H9 (cell line): Measurements from ENCODE around the gene RMI2. TPM values are rescaled to one million over a fixed set of nuclear protein-coding genes. Genes with fewer than 3 reads are reported as not detected.

Source experiments
- DNase-seq: peaks from one replicate; pipeline ENCODE4 v3.0.0-alpha.2; 2017
- H2AFZ ChIP-seq: one replicate; pipeline ENCODE4 v1.6.1; 2013; ENCODE audit warnings: mild to moderate bottlenecking, low read length, control low read depth, moderate library complexity
- H2AK5ac ChIP-seq: 2 replicates; pipeline ENCODE4 v1.6.1; 2013; ENCODE audit warnings: low read length, control low read depth, mixed read lengths; ENCODE audit not compliant: insufficient read length
- H2BK120ac ChIP-seq: one replicate; pipeline ENCODE4 v1.6.1; 2013; ENCODE audit warnings: low read depth, mild to moderate bottlenecking, low read length, control low read depth, inconsistent platforms; ENCODE audit not compliant: poor library complexity, severe bottlenecking
- H2BK12ac ChIP-seq: 2 replicates; pipeline ENCODE4 v1.6.1; 2013; ENCODE audit warnings: low read length, control low read depth, mixed read lengths, low read depth; ENCODE audit not compliant: insufficient read length
- H2BK15ac ChIP-seq: 2 replicates; pipeline ENCODE4 v1.6.1; 2013; ENCODE audit warnings: low read depth, low read length, control low read depth
- H2BK20ac ChIP-seq: one replicate; pipeline ENCODE4 v1.6.1; 2013; ENCODE audit warnings: low read depth, mild to moderate bottlenecking, low read length, control low read depth, inconsistent platforms; ENCODE audit not compliant: poor library complexity, severe bottlenecking
- H2BK5ac ChIP-seq: 2 replicates; pipeline ENCODE4 v1.6.1; 2013; ENCODE audit warnings: low read length, control low read depth, mixed read lengths; ENCODE audit not compliant: insufficient read length
- H3K14ac ChIP-seq: 2 replicates; pipeline ENCODE4 v1.6.1; 2013; ENCODE audit warnings: low read length, control low read depth; ENCODE audit not compliant: insufficient read depth
- H3K18ac ChIP-seq: 2 replicates; pipeline ENCODE4 v1.6.1; 2013; ENCODE audit warnings: low read depth, mild to moderate bottlenecking, mixed read lengths, low read length, control low read depth; ENCODE audit not compliant: insufficient read length
- H3K23ac ChIP-seq: 2 replicates; pipeline ENCODE4 v1.6.1; 2013; ENCODE audit warnings: low read length, control low read depth, mixed read lengths, low read depth; ENCODE audit not compliant: insufficient read length
- H3K23me2 ChIP-seq: 2 replicates; pipeline ENCODE4 v1.6.1; 2013; ENCODE audit warnings: low read depth, mild to moderate bottlenecking, mixed read lengths, low read length, control low read depth; ENCODE audit not compliant: insufficient read length, poor library complexity, severe bottlenecking
- H3K27ac ChIP-seq: 2 replicates; pipeline ENCODE4 v1.5.1; 2013; ENCODE audit warnings: low read length, control low read depth, mixed read lengths, low read depth; ENCODE audit not compliant: insufficient read length
- H3K27me3 ChIP-seq: 2 replicates; pipeline ENCODE4 v1.6.1; 2013; ENCODE audit warnings: low read length, control low read depth, inconsistent platforms; ENCODE audit not compliant: insufficient read depth
- H3K4ac ChIP-seq: 2 replicates; pipeline ENCODE4 v1.6.1; 2013; ENCODE audit warnings: low read depth, mild to moderate bottlenecking, control low read depth, inconsistent platforms, low read length, moderate library complexity
- H3K4me1 ChIP-seq: 2 replicates; pipeline ENCODE4 v1.6.1; 2013; ENCODE audit warnings: low read length, control low read depth, inconsistent platforms; ENCODE audit not compliant: insufficient read depth
- H3K4me2 ChIP-seq: 2 replicates; pipeline ENCODE4 v1.6.1; 2013; ENCODE audit warnings: low read length, control low read depth, mixed read lengths; ENCODE audit not compliant: insufficient read length, insufficient read depth
- H3K56ac ChIP-seq: 2 replicates; pipeline ENCODE4 v1.6.1; 2013; ENCODE audit warnings: low read depth, mild to moderate bottlenecking, mixed read lengths, low read length, control low read depth; ENCODE audit not compliant: insufficient read length
- H3K79me1 ChIP-seq: 2 replicates; pipeline ENCODE4 v1.6.1; 2013; ENCODE audit warnings: low read depth, mild to moderate bottlenecking, moderate library complexity, low read length, control low read depth, inconsistent platforms; ENCODE audit not compliant: insufficient read depth, poor library complexity, severe bottlenecking
- H3K79me2 ChIP-seq: 2 replicates; pipeline ENCODE4 v1.6.1; 2013; ENCODE audit warnings: low read length, control low read depth, inconsistent platforms; ENCODE audit not compliant: insufficient read depth
- H3K9ac ChIP-seq: 2 replicates; pipeline ENCODE4 v1.6.1; 2013; ENCODE audit warnings: low read length, control low read depth, mixed read lengths; ENCODE audit not compliant: insufficient read length; ENCODE audit errors: extremely low read depth
- H3K9me3 ChIP-seq: one replicate; pipeline ENCODE4 v1.6.1; 2013; ENCODE audit warnings: low read depth, low read length, inconsistent platforms; ENCODE audit not compliant: control insufficient read depth
- H3T11ph ChIP-seq: one replicate; pipeline ENCODE4 v1.6.1; 2013; ENCODE audit warnings: mild to moderate bottlenecking, low read length, control low read depth, inconsistent platforms
- H4K20me1 ChIP-seq: one replicate; pipeline ENCODE4 v1.6.1; 2013; ENCODE audit not compliant: control insufficient read depth, insufficient read length, insufficient read depth
- H4K5ac ChIP-seq: 2 replicates; pipeline ENCODE4 v1.6.1; 2013; ENCODE audit warnings: low read depth, mild to moderate bottlenecking, mixed read lengths, low read length, control low read depth; ENCODE audit not compliant: insufficient read length
- H4K8ac ChIP-seq: replicated peaks from 2 replicates; pipeline ENCODE4 v1.6.1; 2013; ENCODE audit warnings: low read length, control low read depth, mixed read lengths, low read depth; ENCODE audit not compliant: insufficient read length
- H4K91ac ChIP-seq: 2 replicates; pipeline ENCODE4 v1.6.1; 2013; ENCODE audit warnings: low read depth, mild to moderate bottlenecking, moderate library complexity, mixed read lengths, low read length, control low read depth; ENCODE audit not compliant: insufficient read length
- H3K27ac Mint-ChIP-seq, 3 experiments: 2 replicates in 2 of 3; 3 replicates in 1 of 3; pipeline ENCODE4 v1.8.0; 2020 to 2021; ENCODE audit warnings: mixed read lengths in 3 of 3, mild to moderate bottlenecking in 1 of 3, moderate library complexity in 1 of 3
- H3K27me3 Mint-ChIP-seq: 2 replicates; pipeline ENCODE4 v1.8.0; 2021; ENCODE audit warnings: low read depth, mild to moderate bottlenecking, moderate library complexity, mixed read lengths
- H3K36me3 Mint-ChIP-seq, 3 experiments: 2 replicates in 2 of 3; 3 replicates in 1 of 3; pipeline ENCODE4 v1.8.0; 2020 to 2021; ENCODE audit warnings: low read depth in 3 of 3, mixed read lengths in 3 of 3; ENCODE audit not compliant: insufficient read depth in 1 of 3
- H3K4me1 Mint-ChIP-seq, 2 experiments: 2 replicates each; pipeline ENCODE4 v1.8.0; 2020; ENCODE audit warnings: mixed read lengths in 2 of 2
- H3K4me3 Mint-ChIP-seq, 2 experiments: 2 replicates in 1 of 2; 3 replicates in 1 of 2; pipeline ENCODE4 v1.8.0; 2020 to 2021; ENCODE audit warnings: mild to moderate bottlenecking in 2 of 2, mixed read lengths in 2 of 2, moderate library complexity in 1 of 2
- H3K9me3 Mint-ChIP-seq, 2 experiments: 2 replicates in 1 of 2; 3 replicates in 1 of 2; pipeline ENCODE4 v1.8.0; 2020; ENCODE audit warnings: mild to moderate bottlenecking in 2 of 2, mixed read lengths in 2 of 2, moderate library complexity in 1 of 2
- CTCF ChIP-seq: fragments of 200-600 bp; sonication (generic); conservative IDR thresholded peaks from 3 replicates; pipeline ENCODE4 v1.8.0; 2021; ENCODE audit warnings: antibody characterized with exemption, mild to moderate bottlenecking
- WGBS: extraction: QIAGEN DNeasy Blood & Tissue Kit; methylation state at CpG from one replicate; pipeline ENCODE4 v1.1.7; 2013; ENCODE audit warnings: missing lambda C conversion rate, low lambda C conversion rate, mixed read lengths; ENCODE audit not compliant: insufficient read length; ENCODE audit errors: extremely low coverage; 5-methylcytosine and 5-hydroxymethylcytosine counted together
- total RNA-seq: library from RNA; stranded (reverse); gene quantifications from 2 replicates; pipeline ENCODE4 v1.2.1, GENCODE V29; 2021

RMI2 gene
- total RNA-seq, 1 experiment from 2014 or later: 57.6 TPM

GRCh38 chr16:11379420-11379819 is 34.2 kb downstream of the RMI2 start:
- no peak overlapping the region for H4K5ac ChIP-seq
- no peak overlapping the region for H3K4me2 ChIP-seq
- no peaks in the 10 kb centered on the region for H3K4me1 Mint-ChIP-seq
- no peak overlapping the region for H3K56ac ChIP-seq
- H3K9me3 ChIP-seq: no peaks in the 10 kb centered on the region
- H2BK12ac ChIP-seq: no peak overlapping the region
- H3K79me1 ChIP-seq: no peaks in the 10 kb centered on the region
- no peak overlapping the region for H3K4me3 Mint-ChIP-seq
- no peaks in the 10 kb centered on the region for H3K79me2 ChIP-seq
- no peaks in the 10 kb centered on the region for H3K23me2 ChIP-seq
- no peak overlapping the region for H2AK5ac ChIP-seq
- no peak overlapping the region for H3K14ac ChIP-seq
- no peak overlapping the region for H3K27ac ChIP-seq
- H3K23ac ChIP-seq: no peak overlapping the region
- no CpG with 5 or more reads among the region's 7 CpGs for WGBS
- no peak overlapping the region for H2BK120ac ChIP-seq
- no peak overlapping the region for H3K18ac ChIP-seq
- H3K27ac Mint-ChIP-seq: no peak overlapping the region
- H2BK20ac ChIP-seq: no peak overlapping the region
- TF ChIP-seq CTCF: no peak
- H3T11ph ChIP-seq: no peak overlapping the region
- H3K9me3 Mint-ChIP-seq: peaks cover 0 to 3% of the 10 kb centered on the region in 2 experiments; a peak in 2 of 5 replicates
- no peaks in the 10 kb centered on the region for H4K20me1 ChIP-seq
- no peaks in the 10 kb centered on the region for H3K4me1 ChIP-seq
- no peaks in the 10 kb centered on the region; the same call in none of the 2 replicates for H3K27me3 Mint-ChIP-seq
- H3K4ac ChIP-seq: no peak overlapping the region
- H3K27me3 ChIP-seq: no peaks in the 10 kb centered on the region
- DNase-seq: no peak
- no peak overlapping the region for H2BK5ac ChIP-seq
- no peak overlapping the region for H4K8ac ChIP-seq
- no peak overlapping the region for H4K91ac ChIP-seq
- no peak overlapping the region for H2AFZ ChIP-seq
- H2BK15ac ChIP-seq: no peak overlapping the region
- H3K9ac ChIP-seq: no peak overlapping the region
- no peaks in the 10 kb centered on the region; a peak in 2 of 7 replicates for H3K36me3 Mint-ChIP-seq
